ENCODE results near the gene NPIPA1.
"Not testable (repeated sequence)": the region's sequence is repeated elsewhere in the genome, so short reads cannot be mapped to it uniquely, and the experiment has no call there.

Gene NPIPA1

GRCh38 chr16:14976971-14977736 lies 39.9 kb downstream of the NPIPA1 start:
- not testable (repeated sequence) for DNase-seq (ENCODE audit: low read depth in 2 of 2)

GRCh38 chr16:14978281-14978680 lies 41.0 kb downstream of the NPIPA1 start:
- DNase-seq (ENCODE audit: low read depth in 2 of 2), result not testable (repeated sequence)

GRCh38 chr16:14978908-14979307 lies 41.7 kb downstream of the NPIPA1 start:
- not testable (repeated sequence) for DNase-seq (ENCODE audit: low read depth in 2 of 2)

- not testable (repeated sequence) for DNase-seq (ENCODE audit: low read depth in 2 of 2)
These were observed 44.0 kb downstream of the NPIPA1 start for GRCh38 chr16:14981234-14981633.

- DNase-seq (ENCODE audit: low read depth in 2 of 2), result not testable (repeated sequence)
These were observed 45.3 kb downstream of the NPIPA1 start for GRCh38 chr16:14982521-14982920.

GRCh38 chr16:14988092-14988491 lies 50.8 kb downstream of the NPIPA1 start:
- not testable (repeated sequence) for DNase-seq (ENCODE audit: low read depth in 2 of 2)

- DNase-seq (ENCODE audit: low read depth in 2 of 2), result not testable (repeated sequence)
These were observed 51.5 kb downstream of the NPIPA1 start for GRCh38 chr16:14988661-14989191.

- DNase-seq (ENCODE audit: low read depth in 2 of 2), result not testable (repeated sequence)
These were observed 52.3 kb downstream of the NPIPA1 start for GRCh38 chr16:14989291-14990281.

GRCh38 chr16:14993277-14994151 lies 56.3 kb downstream of the NPIPA1 start:
- not testable (repeated sequence) for DNase-seq (ENCODE audit: low read depth in 2 of 2)

- not testable (repeated sequence) for DNase-seq (ENCODE audit: low read depth in 2 of 2)
These were observed 59.5 kb downstream of the NPIPA1 start for GRCh38 chr16:14996702-14997101.

- DNase-seq (ENCODE audit: low read depth in 2 of 2), result not testable (repeated sequence)
These were observed 61.1 kb downstream of the NPIPA1 start for GRCh38 chr16:14998300-14998699.

- DNase-seq (ENCODE audit: low read depth in 2 of 2), result not testable (repeated sequence)
These were observed 62.6 kb downstream of the NPIPA1 start for GRCh38 chr16:14999845-15000244.
